SK-N-MC (cell line): ENCODE measurements around the gene WNK4.
"Not testable (repeated sequence)": the region's sequence is repeated elsewhere in the genome, so short reads cannot be mapped to it uniquely, and the experiment has no call there.

Experiments used
- DNase-seq: peaks from one replicate; pipeline ENCODE4 v3.0.0-alpha.2; 2011; ENCODE audit warnings: low read depth, low spot score
- H3K27ac ChIP-seq: fragments of 200-600 bp; sonication (generic); 2 replicates; pipeline ENCODE4 v1.5.1; 2016; ENCODE audit warnings: mixed run types
- H3K36me3 ChIP-seq: fragments of 200-600 bp; sonication (generic); 2 replicates; pipeline ENCODE4 v1.6.1; 2017; ENCODE audit warnings: antibody characterized with exemption, low read length, mixed read lengths; ENCODE audit not compliant: insufficient read depth
- H3K4me3 ChIP-seq: fragments of 200-600 bp; sonication (generic); 2 replicates; pipeline ENCODE4 v1.5.1; 2016
- H3K9ac ChIP-seq: fragments of 200-600 bp; sonication (generic); 2 replicates; pipeline ENCODE4 v1.8.0; 2017; ENCODE audit warnings: mixed run types, mixed read lengths; ENCODE audit not compliant: insufficient read length
- H3K9me3 ChIP-seq: fragments of 200-600 bp; sonication (generic); 2 replicates; pipeline ENCODE4 v1.6.1; 2017; ENCODE audit warnings: low read depth, mild to moderate bottlenecking, antibody characterized with exemption, low read length, moderate library complexity, mixed read lengths
- EZH2 ChIP-seq: fragments of 200-600 bp; sonication (generic); IDR thresholded peaks from one replicate; pipeline ENCODE4 v1.6.1; 2017; ENCODE audit warnings: antibody characterized with exemption
- FOXP2 ChIP-seq: optimal IDR thresholded peaks from 2 replicates; pipeline ENCODE3; 2011; ENCODE audit warnings: mild to moderate bottlenecking, moderate library complexity; ENCODE audit not compliant: insufficient read depth; ENCODE audit errors: extremely low read length, control extremely low read depth
- POLR2AphosphoS5 ChIP-seq: IDR thresholded peaks from 2 replicates; pipeline ENCODE4 v1.6.1; 2012; ENCODE audit warnings: mild to moderate bottlenecking, low read depth, low read length, borderline replicate concordance

WNK4 gene

GRCh38 chr17:42767512-42767911 is 12.9 kb upstream of the WNK4 start:
- no peak for DNase-seq
- no peaks in the 10 kb centered on the region for H3K36me3 ChIP-seq
- no peak overlapping the region for H3K27ac ChIP-seq
- TF ChIP-seq POLR2AphosphoS5 (no peak), EZH2 (no peak), FOXP2 (no peak)
- H3K9me3 ChIP-seq, result no peaks in the 10 kb centered on the region
- no peak overlapping the region for H3K4me3 ChIP-seq
- no peak overlapping the region for H3K9ac ChIP-seq

- H3K4me3 ChIP-seq, H3K9me3 ChIP-seq, H3K36me3 ChIP-seq, H3K27ac ChIP-seq, H3K9ac ChIP-seq, DNase-seq: not testable (repeated sequence)
These were observed 12.4 kb upstream of the WNK4 start for GRCh38 chr17:42768006-42768405.

GRCh38 chr17:42769964-42770363 is 10.4 kb upstream of the WNK4 start:
- H3K4me3 ChIP-seq, H3K27ac ChIP-seq, DNase-seq, H3K9me3 ChIP-seq, H3K36me3 ChIP-seq, H3K9ac ChIP-seq: not testable (repeated sequence)

DNA sequence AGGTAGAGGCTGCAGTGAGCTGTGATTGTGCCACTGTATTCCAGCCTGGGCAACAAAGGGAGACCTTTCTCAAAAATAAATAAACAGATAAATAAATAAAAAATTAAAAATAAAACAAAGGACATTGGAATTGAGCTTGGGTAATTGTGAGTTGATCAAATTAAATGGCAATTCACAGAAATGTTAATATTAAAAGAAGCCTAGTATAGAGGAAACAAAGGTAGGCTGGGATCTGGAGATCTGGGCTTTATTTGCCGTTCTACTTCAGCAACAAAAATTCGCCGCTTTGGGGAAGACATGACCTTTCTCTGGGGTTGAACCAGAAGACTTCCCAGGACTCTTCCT is 7.5 kb upstream of the WNK4 start:
- peak overlapping the region; percentile 88 for H3K9ac ChIP-seq
- no peak for DNase-seq

DNA sequence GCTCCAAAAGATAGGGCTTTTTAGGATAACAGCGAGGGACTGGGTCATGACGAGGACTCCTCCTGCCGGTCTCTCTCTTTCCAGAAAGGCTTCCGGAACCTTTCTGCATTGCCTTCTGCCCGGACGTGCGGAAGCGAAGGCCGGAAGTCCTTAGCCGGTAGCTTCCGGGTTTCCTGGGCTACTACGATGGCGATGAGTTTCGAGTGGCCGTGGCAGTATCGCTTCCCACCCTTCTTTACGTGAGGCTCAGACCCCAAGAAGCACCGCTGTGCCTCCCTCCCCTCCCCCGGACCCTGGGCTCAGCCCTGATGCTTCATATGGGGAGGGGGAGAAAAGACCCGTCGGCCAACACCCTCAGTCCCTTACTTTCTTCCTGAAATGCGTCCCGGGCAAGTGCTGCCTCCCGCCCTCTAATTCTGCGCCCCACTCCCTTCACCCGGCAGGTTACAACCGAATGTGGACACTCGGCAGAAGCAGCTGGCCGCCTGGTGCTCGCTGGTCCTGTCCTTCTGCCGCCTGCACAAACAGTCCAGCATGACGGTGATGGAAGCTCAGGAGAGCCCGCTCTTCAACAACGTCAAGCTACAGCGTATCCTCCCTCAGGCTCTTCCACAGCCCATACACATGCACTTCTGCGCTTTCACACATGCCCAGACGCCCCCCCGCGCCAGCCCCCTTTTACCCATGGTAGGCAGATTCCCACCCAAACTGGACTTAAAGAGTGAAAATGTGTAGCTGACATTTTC is 6.9 kb upstream of the WNK4 start, which contains the start of gene VPS25:
Gene VPS25, plus strand, starts transcription at position 160 of the 746 bp plus-strand sequence. Its CDS starts 27 bp downstream, at position 187.
- peak within 1 kb of the TSS; percentile 93 for H3K4me3 ChIP-seq
- peaks cover 22% of the 10 kb centered on the region for H3K36me3 ChIP-seq
- no peak for DNase-seq
- H3K9ac ChIP-seq, result peak within 1 kb of the TSS; percentile 88
- TF ChIP-seq EZH2, result no peak
- TF ChIP-seq POLR2AphosphoS5, result peak; percentile 97
- no peaks in the 10 kb centered on the region for H3K9me3 ChIP-seq
- peak within 1 kb of the TSS; percentile 70 for H3K27ac ChIP-seq

More for the DNA sequence above, 7.5 kb upstream of the WNK4 start:
- H3K4me3 ChIP-seq, result peak overlapping the region; percentile 93
- H3K27ac ChIP-seq, result peak overlapping the region; percentile 70
- TF ChIP-seq FOXP2, result peak; percentile 2
- no peak for TF ChIP-seq EZH2
- peaks cover 22% of the 10 kb centered on the region for H3K36me3 ChIP-seq
- no peaks in the 10 kb centered on the region for H3K9me3 ChIP-seq

GRCh38 chr17:42774066-42774745 is 6.2 kb upstream of the WNK4 start:
- TF ChIP-seq FOXP2 (no peak), POLR2AphosphoS5 (no peak), EZH2 (no peak)
- Histone ChIP-seq H3K27ac (no peak overlapping the region), H3K9ac (peak overlapping the region; percentile 88), H3K4me3 (peak overlapping the region; percentile 93), H3K9me3 (no peaks in the 10 kb centered on the region), H3K36me3 (peaks cover 28% of the 10 kb centered on the region)
- no peak for DNase-seq

GRCh38 chr17:42775534-42776098 is 4.8 kb upstream of the WNK4 start:
- H3K27ac ChIP-seq, result no peak overlapping the region
- DNase-seq, result no peak

DNA sequence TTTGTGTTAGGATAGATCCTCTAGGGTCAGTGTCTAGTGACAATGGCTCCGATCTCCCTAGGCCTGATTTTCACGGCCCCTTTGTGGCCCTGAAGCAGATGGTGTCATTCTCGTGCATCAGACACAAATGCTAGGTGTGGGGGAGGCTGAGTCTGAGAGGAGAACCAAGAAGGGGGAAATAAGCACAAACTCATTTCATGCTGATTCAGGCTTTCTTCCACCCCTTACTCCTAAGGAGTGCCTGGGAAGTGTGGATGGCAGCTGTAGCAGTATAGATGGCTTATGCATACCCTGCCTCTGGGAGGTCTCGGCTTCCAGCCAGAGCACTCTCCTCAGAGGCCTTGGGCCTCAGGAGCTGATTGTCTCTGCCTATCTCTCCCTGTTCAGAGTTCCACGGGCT is 1.8 kb upstream of the WNK4 start:
- TF ChIP-seq EZH2 (no peak), POLR2AphosphoS5 (no peak), FOXP2 (no peak)
- Histone ChIP-seq H3K4me3 (no peak overlapping the region), H3K36me3 (peaks cover 28% of the 10 kb centered on the region), H3K27ac (no peak overlapping the region), H3K9ac (no peak overlapping the region), H3K9me3 (no peaks in the 10 kb centered on the region)
- DNase-seq, result no peak

More at GRCh38 chr17:42775534-42776098, 4.8 kb upstream of the WNK4 start:
- TF ChIP-seq POLR2AphosphoS5 (no peak), FOXP2 (no peak), EZH2 (no peak)
- H3K4me3 ChIP-seq, result no peak overlapping the region
- H3K9me3 ChIP-seq, result no peaks in the 10 kb centered on the region
- no peak overlapping the region for H3K9ac ChIP-seq
- H3K36me3 ChIP-seq, result peaks cover 28% of the 10 kb centered on the region

DNA sequence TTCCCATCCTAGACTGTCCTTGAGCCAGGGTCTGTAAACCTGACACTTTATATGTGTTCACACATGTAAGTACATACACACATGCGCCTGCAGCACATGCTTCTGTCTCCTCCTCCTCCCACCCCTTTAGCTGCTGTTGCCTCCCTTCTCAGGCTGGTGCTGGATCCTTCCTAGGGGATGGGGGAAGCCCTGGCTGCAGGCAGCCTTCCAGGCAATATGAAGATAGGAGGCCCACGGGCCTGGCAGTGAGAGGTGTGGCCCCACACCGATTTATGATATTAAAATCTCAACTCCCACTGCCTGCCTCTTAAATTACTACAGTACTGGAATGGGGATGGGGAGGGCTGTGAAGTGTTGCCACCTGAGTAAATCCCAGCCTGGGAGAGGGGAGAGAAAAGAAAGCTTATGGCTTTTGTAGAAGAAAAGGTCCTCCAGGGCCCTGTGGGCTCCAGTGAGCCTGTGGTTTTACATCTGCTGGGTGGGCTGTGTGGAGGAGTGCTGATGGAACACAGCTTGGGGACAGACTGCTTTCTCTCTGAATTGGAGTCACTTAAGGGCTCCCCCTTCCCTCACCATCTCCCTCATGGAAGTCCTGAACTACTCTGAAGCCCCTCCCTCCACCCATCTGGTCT is 990 bp upstream of the WNK4 start:
- TF ChIP-seq EZH2 (no peak), POLR2AphosphoS5 (no peak), FOXP2 (no peak)
- DNase-seq, result no peak
- no peak overlapping the region for H3K4me3 ChIP-seq

More for the DNA sequence above, 990 bp upstream of the WNK4 start:
- Histone ChIP-seq H3K27ac (no peak overlapping the region), H3K36me3 (peaks cover 27% of the 10 kb centered on the region), H3K9me3 (no peaks in the 10 kb centered on the region), H3K9ac (no peak overlapping the region)
